Uterus (tissue), 4 donors: ENCODE data around the gene NRGN. TPM values are rescaled to one million over a fixed set of nuclear protein-coding genes. Genes with fewer than 3 reads are reported as not detected.

Experiments used
- DNase-seq, 2 donors: peaks; one replicate each; pipeline ENCODE4 v3.0.0-alpha.2; 2019 to 2020
- H3K27ac ChIP-seq, 2 donors: fragments of 200-600 bp; sonication (generic); 1 replicate in 1 of 2; 2 replicates in 1 of 2; pipeline ENCODE4 v1.5.1; 2016 to 2018
- H3K27me3 ChIP-seq, 2 donors: fragments of 200-600 bp; sonication (generic); one replicate each; pipeline ENCODE4 v1.5.1; 2018 to 2019; ENCODE audit warnings: control low read depth in 1 of 2
- H3K36me3 ChIP-seq, 2 donors: fragments of 200-600 bp; sonication (generic); one replicate each; pipeline ENCODE4 v1.5.1; 2019; ENCODE audit warnings: control low read depth in 1 of 2
- H3K4me1 ChIP-seq, 2 donors: fragments of 200-600 bp; sonication (generic); one replicate each; pipeline ENCODE4 v1.5.1; 2018 to 2019; ENCODE audit warnings: control low read depth in 1 of 2
- H3K4me3 ChIP-seq, 2 donors: fragments of 200-600 bp; sonication (generic); 1 replicate in 1 of 2; 2 replicates in 1 of 2; pipeline ENCODE4 v1.5.1; 2018 to 2019; ENCODE audit warnings: mild to moderate bottlenecking in 1 of 2
- H3K9me3 ChIP-seq, 2 donors: fragments of 200-600 bp; sonication (generic); one replicate each; pipeline ENCODE4 v1.5.1; 2019; ENCODE audit warnings: control low read depth in 1 of 2
- CTCF ChIP-seq, 4 experiments: fragments of 200-600 bp in 2 of 4; fragments of 450-650 bp in 2 of 4; sonication (generic) in 2 of 4; IDR thresholded peaks; one replicate each; pipeline ENCODE4 v1.5.1; 2016 to 2019; ENCODE audit warnings: antibody characterized with exemption in 4 of 4, mild to moderate bottlenecking in 2 of 4, moderate library complexity in 1 of 4
- POLR2A ChIP-seq, 2 donors: fragments of 450-650 bp; IDR thresholded peaks; one replicate each; pipeline ENCODE4 v1.6.1; 2016; ENCODE audit warnings: antibody characterized with exemption in 2 of 2, mild to moderate bottlenecking in 1 of 2, moderate library complexity in 1 of 2
- intact Hi-C: fragments of 100-400 bp; cut with DNase I; formaldehyde crosslinking; loops from one replicate; pipeline ENCODE4 v1.15.1; 2023; ENCODE audit warnings: low total_unique reads
- total RNA-seq, 4 donors: library from RNA; depleted of rRNA in 3 of 4; stranded (reverse); fragments of >200 nt in 3 of 4; gene quantifications; one replicate each; pipeline versions ENCODE4 v1.1.0 to v1.2.4, GENCODE V29; 2014 to 2023
- donor health status: DM: yes; HTN: yes; CAD: no.

The NRGN gene
- total RNA-seq, 4 donors from 2014 or later = 0.62 to 16.4 TPM; not detected in 2

GRCh38 chr11:124712392-124712791 is 27.4 kb upstream of the NRGN start:
- Histone ChIP-seq H3K27me3 (no peaks in the 10 kb centered on the region), H3K4me3 (no peak overlapping the region)

GRCh38 chr11:124716591-124716990 is 23.2 kb upstream of the NRGN start:
- Histone ChIP-seq H3K4me1 (peaks cover 0 to 12% of the 10 kb centered on the region in 2 donors), H3K27me3 (peaks cover 0 to 2% of the 10 kb centered on the region in 2 donors), H3K4me3 (no peak overlapping the region), H3K27ac (no peak overlapping the region), H3K9me3 (no peaks in the 10 kb centered on the region), H3K36me3 (no peaks in the 10 kb centered on the region)
- intact Hi-C loops = no loop called here
- TF ChIP-seq CTCF (IDR thresholded peaks at IDR 0.05) = no peak
- no peak for TF ChIP-seq POLR2A (IDR thresholded peaks at IDR 0.05)
- DNase-seq = no peak

More at GRCh38 chr11:124712392-124712791, 27.4 kb upstream of the NRGN start:
- intact Hi-C loops = no loop called here
- H3K36me3 ChIP-seq = no peaks in the 10 kb centered on the region
- H3K9me3 ChIP-seq = no peaks in the 10 kb centered on the region
- DNase-seq = no peak
- TF ChIP-seq CTCF (IDR thresholded peaks at IDR 0.05) (no peak), POLR2A (IDR thresholded peaks at IDR 0.05) (no peak)
- H3K4me1 ChIP-seq = no peaks in the 10 kb centered on the region
- H3K27ac ChIP-seq = no peak overlapping the region

GRCh38 chr11:124717421-124717785 is 22.3 kb upstream of the NRGN start:
- Histone ChIP-seq H3K27ac (peak overlapping the region; percentile 30 to 52), H3K36me3 (no peaks in the 10 kb centered on the region), H3K9me3 (no peaks in the 10 kb centered on the region), H3K27me3 (peaks cover 0 to 9% of the 10 kb centered on the region in 2 donors), H3K4me3 (peak overlapping the region in 1 of 2 donors; percentile 32), H3K4me1 (peaks cover 0 to 12% of the 10 kb centered on the region in 2 donors)
- intact Hi-C loops = no loop called here
- no peak for DNase-seq
- no peak for TF ChIP-seq POLR2A (IDR thresholded peaks at IDR 0.05)
- TF ChIP-seq CTCF (IDR thresholded peaks at IDR 0.05) = no peak

GRCh38 chr11:124717786-124718651 is 21.7 kb upstream of the NRGN start:
- Histone ChIP-seq H3K27me3 (peaks cover 0 to 9% of the 10 kb centered on the region in 2 donors), H3K27ac (peak overlapping the region; percentile 30 to 52), H3K4me1 (peaks cover 0 to 12% of the 10 kb centered on the region in 2 donors), H3K36me3 (no peaks in the 10 kb centered on the region), H3K4me3 (peak overlapping the region; percentile 30 to 32), H3K9me3 (no peaks in the 10 kb centered on the region)
- DNase-seq = peak in 1 of 2 donors; percentile 27
- intact Hi-C loops = no loop called here
- TF ChIP-seq POLR2A (IDR thresholded peaks at IDR 0.05) (no peak), CTCF (IDR thresholded peaks at IDR 0.05) (no peak)

GRCh38 chr11:124718801-124719200 is 20.9 kb upstream of the NRGN start:
- Histone ChIP-seq H3K4me1 (peaks cover 0 to 12% of the 10 kb centered on the region in 2 donors), H3K36me3 (no peaks in the 10 kb centered on the region), H3K4me3 (no peak overlapping the region), H3K27me3 (peaks cover 0 to 9% of the 10 kb centered on the region in 2 donors), H3K9me3 (no peaks in the 10 kb centered on the region), H3K27ac (no peak overlapping the region)
- TF ChIP-seq CTCF (IDR thresholded peaks at IDR 0.05) = no peak
- TF ChIP-seq POLR2A (IDR thresholded peaks at IDR 0.05) = no peak
- intact Hi-C loops = no loop called here
- DNase-seq = no peak
